Measurements from ENCODE around the gene CACNA2D1. TPM values are rescaled to one million over a fixed set of nuclear protein-coding genes. Genes with fewer than 3 reads are reported as not detected.

CACNA2D1 gene
- total and polyA plus RNA-seq, 7 donors: 0.23 to 115 (median 59.7) TPM

- 80 to 87% methylated on average over 3 of the region's 3 CpGs for WGBS, 2 donors
- H3K27me3 ChIP-seq: no peaks in the 10 kb centered on the region
- no peak for TF ChIP-seq POLR2A (IDR thresholded peaks at IDR 0.05)
- TF ChIP-seq EP300 (IDR thresholded peaks at IDR 0.05): no peak
- no peak for TF ChIP-seq CTCF (IDR thresholded peaks at IDR 0.05)
- TF ChIP-seq POLR2AphosphoS5 (IDR thresholded peaks at IDR 0.05): no peak
- intact Hi-C loops (cut with DNase I): no loop called here
- no peak overlapping the region for H3K27ac ChIP-seq
- peaks cover 0 to 21% (median 4%) of the 10 kb centered on the region in 4 donors for H3K4me1 ChIP-seq
- H3K9me3 ChIP-seq: no peaks in the 10 kb centered on the region
- no peak overlapping the region for H3K4me3 ChIP-seq
- no peak for DNase-seq
- no peaks in the 10 kb centered on the region for H3K36me3 ChIP-seq
These were observed 168.2 kb downstream of the CACNA2D1 start for GRCh38 chr7:82275342-82275741.

DNA sequence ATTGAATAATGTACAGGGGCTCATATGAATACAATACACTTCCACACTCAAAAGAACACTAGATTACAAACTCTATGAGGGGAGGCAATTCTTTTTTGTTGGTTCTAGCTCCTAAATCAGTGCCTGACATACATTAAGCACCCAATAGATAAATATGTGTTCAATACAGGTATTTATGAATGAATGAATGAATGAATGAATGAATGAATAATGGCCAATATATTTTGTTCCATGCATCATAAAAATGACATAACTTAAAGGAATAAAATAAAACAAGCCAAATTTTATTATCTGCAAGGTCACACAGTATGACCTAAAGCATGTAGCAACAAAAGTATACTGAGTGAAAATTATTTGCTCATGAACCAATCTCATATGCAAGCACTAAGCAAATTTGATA is 168.9 kb downstream of the CACNA2D1 start:
- H3K36me3 ChIP-seq: no peaks in the 10 kb centered on the region
- DNase-seq: no peak
- peaks cover 0 to 27% (median 4%) of the 10 kb centered on the region in 4 donors for H3K4me1 ChIP-seq
- H3K4me3 ChIP-seq: no peak overlapping the region
- H3K27ac ChIP-seq: no peak overlapping the region
- intact Hi-C loops (cut with DNase I): no loop called here
- H3K27me3 ChIP-seq: no peaks in the 10 kb centered on the region
- TF ChIP-seq POLR2AphosphoS5 (IDR thresholded peaks at IDR 0.05) (no peak), POLR2A (IDR thresholded peaks at IDR 0.05) (no peak), EP300 (IDR thresholded peaks at IDR 0.05) (no peak), CTCF (IDR thresholded peaks at IDR 0.05) (no peak)
- no peaks in the 10 kb centered on the region for H3K9me3 ChIP-seq

GRCh38 chr7:82273886-82274285 is 169.7 kb downstream of the CACNA2D1 start:
- intact Hi-C loops (cut with DNase I): no loop called here
- WGBS, 2 donors: 48 to 69% methylated on average over 3 of the region's 3 CpGs
- Histone ChIP-seq H3K27me3 (no peaks in the 10 kb centered on the region), H3K9me3 (no peaks in the 10 kb centered on the region), H3K4me3 (no peak overlapping the region), H3K4me1 (peaks cover 0 to 25% (median 4%) of the 10 kb centered on the region in 4 donors), H3K36me3 (no peaks in the 10 kb centered on the region), H3K27ac (no peak overlapping the region)
- TF ChIP-seq CTCF (IDR thresholded peaks at IDR 0.05): no peak
- no peak for TF ChIP-seq POLR2AphosphoS5 (IDR thresholded peaks at IDR 0.05)
- no peak for TF ChIP-seq EP300 (IDR thresholded peaks at IDR 0.05)
- no peak for TF ChIP-seq POLR2A (IDR thresholded peaks at IDR 0.05)
- no peak for DNase-seq

GRCh38 chr7:82270870-82271269 is 172.7 kb downstream of the CACNA2D1 start:
- no peak for DNase-seq
- Histone ChIP-seq H3K27me3 (no peaks in the 10 kb centered on the region), H3K4me1 (peaks cover 0 to 20% (median 6%) of the 10 kb centered on the region in 4 donors), H3K4me3 (no peak overlapping the region), H3K36me3 (no peaks in the 10 kb centered on the region), H3K27ac (no peak overlapping the region), H3K9me3 (no peaks in the 10 kb centered on the region)
- intact Hi-C loops (cut with DNase I): no loop called here
- TF ChIP-seq POLR2AphosphoS5 (IDR thresholded peaks at IDR 0.05): no peak
- TF ChIP-seq CTCF (IDR thresholded peaks at IDR 0.05): no peak
- TF ChIP-seq EP300 (IDR thresholded peaks at IDR 0.05): no peak
- 79 to 91% methylated on average over 1 of the region's 1 CpG for WGBS, 2 donors

- WGBS, 2 donors: 45 to 54% methylated on average over 1 of the region's 1 CpG
- Histone ChIP-seq H3K27me3 (no peaks in the 10 kb centered on the region), H3K4me3 (no peak overlapping the region), H3K9me3 (no peaks in the 10 kb centered on the region), H3K36me3 (no peaks in the 10 kb centered on the region), H3K4me1 (peaks cover 0 to 41% (median 18%) of the 10 kb centered on the region in 4 donors), H3K27ac (no peak overlapping the region)
- intact Hi-C loops (cut with DNase I): no loop called here
- no peak for DNase-seq
- TF ChIP-seq EP300 (IDR thresholded peaks at IDR 0.05) (no peak), CTCF (IDR thresholded peaks at IDR 0.05) (no peak), POLR2A (IDR thresholded peaks at IDR 0.05) (no peak), POLR2AphosphoS5 (IDR thresholded peaks at IDR 0.05) (no peak)
These were observed 174.9 kb downstream of the CACNA2D1 start for GRCh38 chr7:82268632-82269031.
